ENCODE data around the gene TRPV6.

TRPV6 gene

DNA sequence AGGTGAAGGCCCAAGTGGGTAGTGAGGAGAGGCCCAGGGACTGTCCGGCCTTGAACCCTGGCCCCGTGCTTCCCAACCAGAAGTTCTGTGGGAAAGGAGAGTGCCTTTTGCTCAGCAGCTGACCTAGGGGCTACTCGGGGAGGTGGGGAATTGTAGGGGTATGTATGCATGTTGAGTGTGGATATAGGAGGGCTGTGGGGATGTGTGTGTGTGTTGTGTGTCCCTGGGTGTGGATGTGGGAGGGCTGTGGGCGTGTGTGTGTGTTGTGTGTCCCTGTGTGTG, 18.5 kb downstream of the TRPV6 start:
- no peak for DNase-seq

DNA sequence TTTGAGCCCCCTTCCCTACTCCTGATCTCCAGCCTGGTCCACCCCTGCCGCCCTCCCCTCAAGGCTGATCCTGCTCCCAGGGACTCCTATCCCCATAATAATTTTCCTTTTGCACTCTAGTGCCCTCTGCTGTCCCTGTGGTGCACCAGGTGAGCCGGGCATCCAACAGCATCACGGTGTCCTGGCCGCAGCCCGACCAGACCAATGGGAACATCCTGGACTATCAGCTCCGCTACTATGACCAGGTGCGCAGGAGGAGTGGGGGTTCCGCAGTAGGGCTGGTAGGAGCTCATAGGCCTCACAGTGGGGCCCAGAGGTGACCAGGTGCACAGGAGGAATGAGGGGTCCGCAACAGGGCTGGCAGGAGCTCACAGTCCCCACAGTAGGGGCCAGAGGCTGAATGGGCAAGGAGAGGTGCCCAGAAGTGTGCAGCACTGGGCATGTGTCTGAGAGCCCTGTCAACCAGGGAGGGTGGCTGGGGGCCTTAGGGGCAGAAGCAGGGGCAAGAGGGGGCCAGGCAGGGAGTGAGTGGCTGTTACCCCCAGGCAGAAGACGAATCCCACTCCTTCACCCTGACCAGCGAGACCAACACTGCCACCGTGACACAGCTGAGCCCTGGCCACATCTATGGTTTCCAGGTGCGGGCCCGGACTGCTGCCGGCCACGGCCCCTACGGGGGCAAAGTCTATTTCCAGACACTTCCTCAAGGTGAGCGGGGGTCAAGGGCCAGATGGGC, 19.0 kb downstream of the TRPV6 start:
- DNase-seq, result no peak

DNA sequence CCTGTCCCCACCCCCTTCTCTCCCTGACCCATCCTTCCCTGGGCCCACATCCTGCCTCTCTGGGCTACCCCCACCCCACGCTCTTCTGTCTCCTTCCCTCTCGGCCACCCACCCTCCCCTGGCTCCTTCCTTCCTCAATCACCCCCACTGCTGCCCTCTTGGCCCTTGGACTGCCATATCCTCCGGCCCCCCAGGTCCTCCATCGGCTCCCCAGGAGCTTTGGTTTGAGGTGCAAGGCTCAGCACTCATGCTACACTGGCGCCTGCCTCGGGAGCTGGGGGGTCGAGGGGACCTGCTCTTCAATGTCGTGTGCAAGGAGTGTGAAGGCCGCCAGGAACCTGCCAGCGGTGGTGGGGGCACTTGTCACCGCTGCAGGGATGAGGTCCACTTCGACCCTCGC, 19.8 kb downstream of the TRPV6 start:
- DNase-seq, result no peak

DNA sequence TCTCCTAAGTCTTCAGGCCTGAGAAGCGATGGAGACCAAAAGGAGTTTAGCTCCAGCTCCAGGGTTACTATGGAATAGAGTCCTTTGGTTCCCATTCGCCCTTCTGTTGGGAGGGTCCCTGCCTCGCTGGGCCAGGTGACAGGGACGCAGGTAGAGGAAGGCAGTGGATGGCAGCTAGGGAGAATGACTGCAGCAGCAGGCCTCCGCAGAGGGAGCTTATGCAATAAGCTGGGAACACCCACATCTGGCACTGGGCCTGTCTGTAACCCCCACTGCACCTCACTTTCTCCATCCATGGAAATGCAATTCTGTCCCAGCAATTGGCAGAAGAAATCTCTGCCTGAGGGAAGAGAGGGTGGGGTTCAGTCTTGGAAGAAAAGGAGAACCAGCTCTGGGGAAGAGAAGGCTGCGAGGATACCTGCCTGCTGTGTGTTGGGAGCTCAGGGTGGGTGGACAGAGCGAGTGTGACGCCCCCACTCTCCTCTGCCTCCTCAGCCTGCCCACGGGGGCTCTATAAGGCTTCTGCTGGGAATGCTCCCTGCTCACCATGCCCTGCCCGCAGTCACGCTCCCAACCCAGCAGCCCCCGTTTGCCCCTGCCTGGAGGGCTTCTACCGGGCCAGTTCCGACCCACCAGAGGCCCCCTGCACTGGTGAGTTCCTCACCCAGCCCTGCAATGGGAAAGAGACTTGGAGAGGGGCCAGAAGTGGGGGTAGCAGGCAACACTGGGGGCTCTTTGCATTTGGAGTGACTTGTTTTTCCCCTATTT, 20.4 kb downstream of the TRPV6 start:
- DNase-seq, result no peak

DNA sequence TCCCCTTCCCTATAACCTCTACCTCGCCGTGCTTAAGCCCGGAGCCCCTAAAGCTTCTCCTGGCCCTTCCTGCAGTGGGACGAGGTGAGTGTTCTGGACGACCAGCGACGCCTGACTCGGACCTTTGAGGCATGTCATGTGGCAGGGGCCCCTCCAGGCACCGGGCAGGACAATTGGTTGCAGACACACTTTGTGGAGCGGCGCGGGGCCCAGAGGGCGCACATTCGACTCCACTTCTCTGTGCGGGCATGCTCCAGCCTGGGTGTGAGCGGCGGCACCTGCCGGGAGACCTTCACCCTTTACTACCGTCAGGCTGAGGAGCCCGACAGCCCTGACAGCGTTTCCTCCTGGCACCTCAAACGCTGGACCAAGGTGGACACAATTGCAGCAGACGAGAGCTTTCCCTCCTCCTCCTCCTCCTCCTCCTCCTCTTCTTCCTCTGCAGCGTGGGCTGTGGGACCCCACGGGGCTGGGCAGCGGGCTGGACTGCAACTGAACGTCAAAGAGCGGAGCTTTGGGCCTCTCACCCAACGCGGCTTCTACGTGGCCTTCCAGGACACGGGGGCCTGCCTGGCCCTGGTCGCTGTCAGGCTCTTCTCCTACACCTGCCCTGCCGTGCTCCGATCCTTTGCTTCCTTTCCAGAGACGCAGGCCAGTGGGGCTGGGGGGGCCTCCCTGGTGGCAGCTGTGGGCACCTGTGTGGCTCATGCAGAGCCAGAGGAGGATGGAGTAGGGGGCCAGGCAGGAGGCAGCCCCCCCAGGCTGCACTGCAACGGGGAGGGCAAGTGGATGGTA, 21.5 kb downstream of the TRPV6 start:
- DNase-seq, result no peak

DNA sequence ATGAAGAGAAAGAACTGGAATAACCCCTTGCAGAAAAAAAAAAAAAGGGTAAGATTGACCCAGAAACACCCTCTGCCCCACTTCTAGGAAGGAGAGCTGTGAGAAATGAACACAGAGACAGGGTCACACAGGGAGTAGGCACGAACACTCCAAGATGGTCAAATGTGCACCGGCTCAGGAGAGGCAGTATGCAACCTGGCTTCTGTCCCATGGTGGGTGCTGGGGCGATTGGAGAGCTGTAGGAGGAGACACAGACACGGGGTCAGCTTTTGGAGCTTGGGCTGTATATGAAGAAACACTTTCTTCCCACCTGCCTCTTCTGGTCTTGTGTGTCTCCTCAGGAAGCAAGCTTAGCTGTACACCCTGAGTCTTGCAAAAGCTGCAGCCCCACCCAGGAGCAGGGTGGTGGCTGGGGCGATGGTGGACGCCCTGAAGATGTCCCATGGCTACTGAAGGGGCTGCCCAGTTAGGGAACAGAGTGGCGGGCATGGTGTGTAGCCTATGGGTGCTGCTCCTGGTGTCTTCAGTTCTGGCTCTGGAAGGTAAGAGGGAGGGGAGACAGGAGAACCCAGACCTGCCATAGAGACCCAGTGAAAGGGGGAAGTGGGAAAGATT, 22.7 kb downstream of the TRPV6 start:
- no peak for DNase-seq

DNA sequence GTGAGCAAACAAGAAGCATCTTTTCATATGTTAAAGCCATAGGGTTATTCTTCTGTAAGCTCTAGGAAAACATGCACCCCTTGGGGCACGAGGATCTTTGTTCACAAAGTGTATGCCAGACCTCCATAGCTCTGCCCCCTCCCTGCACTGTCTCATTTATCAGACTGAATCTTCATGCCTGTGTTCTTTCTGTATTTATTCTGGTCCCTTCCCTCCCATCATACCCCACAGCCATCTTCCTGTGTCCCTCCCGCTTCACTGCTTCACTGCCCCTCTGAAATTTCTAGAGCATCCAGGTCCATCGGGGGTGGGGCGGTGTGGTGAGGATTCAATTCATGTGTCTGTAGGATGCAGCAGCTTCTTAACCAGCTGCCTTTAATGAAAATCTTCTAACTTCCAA, 23.2 kb downstream of the TRPV6 start:
- DNase-seq, result no peak

DNA sequence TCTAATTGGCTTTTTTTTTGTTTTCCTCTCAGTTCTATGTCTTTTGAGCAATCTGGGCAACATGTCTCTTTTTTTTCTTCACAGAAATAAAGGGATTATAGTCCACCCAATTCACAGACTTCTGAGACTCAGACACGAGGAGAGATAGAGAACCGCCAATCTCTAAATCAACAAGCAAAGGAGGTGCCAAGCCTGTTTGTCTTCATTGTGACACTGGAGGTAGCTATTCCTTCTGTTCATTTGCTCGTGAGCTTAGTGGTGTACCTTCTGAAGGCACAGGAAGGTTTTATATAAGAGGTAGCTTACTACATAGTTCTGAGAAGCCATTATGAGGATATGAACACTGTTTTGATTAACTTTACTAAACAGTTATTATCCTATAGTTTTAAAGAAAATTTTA, 24.6 kb downstream of the TRPV6 start:
- no peak for DNase-seq

DNA sequence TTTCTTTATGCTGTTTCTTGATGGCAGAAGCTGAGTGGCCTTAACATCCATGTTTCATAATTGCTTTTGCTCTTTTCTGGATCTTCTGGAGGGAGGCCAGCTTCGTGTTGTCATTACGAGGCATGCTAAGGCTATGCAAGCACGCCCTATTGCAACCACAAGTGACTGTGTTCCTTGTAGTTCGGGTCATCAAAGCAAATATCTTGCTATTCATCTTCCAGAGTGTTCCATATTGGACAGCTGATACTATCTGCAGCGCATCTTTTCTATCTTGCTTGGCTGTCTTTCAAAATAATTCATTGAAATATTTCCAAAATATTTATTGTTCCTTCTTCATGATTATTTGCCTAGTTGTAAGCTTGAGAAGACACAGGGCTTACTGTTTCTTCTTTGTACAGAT, 25.7 kb downstream of the TRPV6 start:
- no peak for DNase-seq

DNA sequence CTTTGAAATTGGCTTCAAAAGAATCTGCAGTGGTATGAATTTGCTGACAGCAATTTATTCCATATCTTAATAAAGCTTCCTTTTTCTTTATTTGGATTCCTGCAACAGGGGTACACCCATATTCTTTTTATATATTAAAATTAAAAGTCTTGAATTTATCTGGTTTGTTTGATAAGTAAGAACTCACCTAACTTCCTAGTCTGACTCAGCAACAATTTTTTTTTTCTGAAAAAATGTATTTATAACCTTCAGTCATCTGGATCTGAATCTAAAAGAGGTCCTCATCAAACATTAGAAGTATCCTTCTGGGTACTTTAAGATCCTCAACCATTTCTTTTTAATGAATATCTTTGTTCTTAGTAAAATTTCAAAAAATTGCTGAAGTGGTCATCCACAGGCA, 26.1 kb downstream of the TRPV6 start:
- DNase-seq, result no peak

DNA sequence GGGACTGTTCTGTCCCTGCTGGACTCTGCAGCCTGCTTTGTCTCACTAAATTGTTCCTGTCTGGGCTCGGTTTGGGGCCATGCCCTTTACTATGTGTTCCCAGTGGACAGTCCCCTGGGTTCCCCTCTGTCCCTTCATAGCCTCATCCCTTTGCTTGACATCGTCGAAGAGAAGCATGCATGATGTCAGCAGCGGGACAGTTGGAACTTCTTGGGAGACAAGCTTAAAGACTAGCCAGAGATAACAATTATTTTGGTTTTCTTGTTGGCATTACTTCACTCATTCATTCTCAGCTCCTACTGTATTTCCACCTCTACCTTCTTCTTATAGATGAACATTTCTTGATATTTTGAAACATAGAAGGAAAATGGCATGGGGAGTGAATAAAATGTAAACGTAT, 27.9 kb downstream of the TRPV6 start:
- DNase-seq, result no peak

DNA sequence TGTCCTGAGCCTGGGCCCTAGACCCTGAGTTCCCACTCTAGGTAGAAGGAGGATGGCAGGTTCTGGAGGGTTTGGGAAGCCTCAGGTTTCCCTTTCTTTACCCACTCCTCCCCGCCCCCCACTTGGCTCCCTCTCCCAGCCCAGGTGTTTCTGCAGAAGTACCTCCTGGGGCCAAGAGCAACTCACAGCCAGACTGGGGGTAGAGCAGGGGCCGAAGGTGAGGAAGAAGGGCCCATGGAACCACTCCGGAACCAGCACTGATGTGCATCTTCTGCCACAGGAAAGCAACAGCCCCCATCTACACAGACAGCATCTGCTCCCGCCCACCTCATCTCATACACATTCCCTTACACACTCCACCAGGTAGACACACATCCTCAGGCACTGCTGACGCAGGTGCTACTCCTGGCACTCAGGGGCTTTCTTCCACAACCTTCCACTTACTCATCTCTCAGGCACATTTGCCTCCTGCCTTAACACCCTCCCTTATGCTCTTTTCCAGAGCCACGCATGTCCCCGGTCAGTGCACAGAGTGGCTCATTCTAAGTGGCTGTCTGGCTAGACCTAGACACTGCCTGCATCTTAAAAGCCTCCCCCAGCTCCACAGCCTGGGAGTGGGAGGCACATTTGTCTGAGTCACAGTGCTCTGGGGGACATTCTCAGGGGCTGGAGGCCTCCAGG, 28.8 kb downstream of the TRPV6 start:
- DNase-seq, result no peak

DNA sequence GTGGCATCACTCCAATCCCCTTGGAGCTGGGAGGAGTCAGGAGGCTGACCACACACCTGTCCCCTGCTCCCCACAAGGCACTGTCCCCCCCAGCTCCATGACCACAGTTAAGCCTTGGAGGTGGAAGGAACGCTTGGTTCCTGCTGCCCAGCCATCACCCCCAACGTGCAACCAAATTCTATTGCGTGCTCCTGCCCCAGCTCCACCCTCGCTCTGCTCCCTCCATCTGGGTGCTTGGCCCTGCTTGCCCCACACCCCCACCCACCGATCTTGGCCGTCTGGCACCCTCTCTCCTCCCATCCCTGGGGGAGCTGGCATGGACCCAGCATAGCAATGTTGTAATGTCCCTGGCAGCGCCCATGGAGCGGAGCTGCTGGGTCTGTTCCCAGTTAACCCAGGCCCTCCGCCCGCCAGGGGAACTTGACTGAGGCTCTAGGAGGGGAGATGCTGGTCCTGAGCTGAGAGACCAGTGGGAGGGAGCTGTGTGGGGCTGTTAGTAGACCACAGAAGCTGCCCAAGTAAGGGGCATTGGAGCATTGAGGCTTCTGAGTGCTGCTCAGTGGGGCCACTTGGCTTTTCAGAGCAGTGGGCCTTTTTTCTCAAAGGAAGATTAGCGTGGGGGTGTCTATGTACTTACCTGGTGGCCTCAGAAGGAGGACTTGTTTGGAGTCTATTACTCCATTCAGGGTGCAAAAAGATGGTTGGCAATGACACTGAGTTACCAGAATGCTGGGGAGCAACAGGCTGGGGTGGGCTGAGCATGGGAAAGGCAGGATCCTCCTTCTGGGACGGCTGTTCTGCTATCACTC, 29.6 kb downstream of the TRPV6 start:
- DNase-seq, result no peak

DNA sequence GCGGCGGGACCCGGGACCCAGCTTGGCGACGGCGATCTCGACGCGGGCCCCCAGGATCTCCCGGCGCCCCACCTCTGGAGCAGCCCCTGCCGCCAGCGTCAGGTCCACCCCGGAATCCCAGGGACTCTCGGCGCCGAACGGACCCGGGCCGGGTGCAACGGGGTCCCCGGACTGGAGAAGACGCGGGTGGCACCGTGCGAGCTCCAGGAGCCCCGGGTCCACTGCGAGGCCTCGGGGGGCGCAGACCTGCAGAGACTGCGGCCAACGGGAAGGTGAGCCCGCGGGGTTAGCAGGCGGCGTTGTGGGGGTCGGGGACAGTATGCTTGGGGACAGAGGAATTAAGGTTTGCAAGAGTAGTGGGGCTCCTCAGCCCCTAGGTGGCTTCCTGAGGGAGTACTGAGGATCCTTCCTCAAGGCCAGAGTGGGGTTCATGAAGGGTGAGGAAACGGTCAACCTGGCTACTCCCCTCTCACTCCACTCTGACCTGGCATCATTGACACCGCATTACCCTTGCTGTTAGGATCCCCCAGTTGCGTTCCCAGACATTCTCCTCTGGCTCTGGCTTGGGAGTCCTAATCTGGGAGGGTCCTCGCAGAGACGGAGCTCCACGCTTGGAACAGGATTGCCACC, 30.3 kb downstream of the TRPV6 start:
- no peak for DNase-seq

DNA sequence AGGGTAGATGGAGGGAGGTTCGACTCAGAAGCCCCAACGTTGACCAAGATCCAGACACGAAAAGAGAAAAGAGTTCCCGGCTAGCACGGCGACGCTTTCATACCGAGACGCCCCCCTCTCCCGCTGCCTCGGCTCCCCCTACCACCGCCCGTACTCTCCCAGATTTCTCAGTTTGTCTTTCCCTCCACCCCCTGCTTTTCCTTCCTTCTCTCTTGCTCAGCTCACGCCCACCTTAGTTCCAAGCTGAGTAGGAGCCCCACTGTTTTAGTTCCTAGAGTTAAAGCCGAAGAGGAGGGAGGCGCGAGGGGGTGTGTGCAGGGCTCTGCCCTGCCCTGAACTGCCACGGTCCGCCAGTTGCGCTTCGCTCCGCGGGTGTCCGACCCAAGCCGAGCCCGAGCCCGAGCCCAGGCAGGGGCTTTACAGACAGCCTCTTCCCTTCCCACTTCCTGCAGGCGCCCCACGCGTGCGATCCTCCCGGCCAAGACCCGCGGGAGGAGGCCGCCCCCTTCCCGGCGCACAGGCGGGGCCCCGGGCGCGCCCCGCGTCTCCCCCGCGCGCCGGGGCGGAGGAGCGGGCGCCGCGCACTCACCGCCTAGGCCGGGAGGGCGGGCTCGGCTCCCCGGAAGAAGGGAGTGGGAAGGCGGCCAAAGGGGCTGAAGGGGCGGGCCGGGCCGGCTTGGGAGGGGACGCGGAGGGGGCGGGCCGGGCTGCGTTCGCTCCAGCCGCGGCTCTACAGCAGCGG, 31.0 kb downstream of the TRPV6 start, which contains the start of gene EPHB6:
TSS of gene EPHB6 (plus strand) at position 705 of the 742 bp plus-strand sequence. CDS start 8,152 bp downstream, outside the sequence.
- DNase-seq, result no peak

DNA sequence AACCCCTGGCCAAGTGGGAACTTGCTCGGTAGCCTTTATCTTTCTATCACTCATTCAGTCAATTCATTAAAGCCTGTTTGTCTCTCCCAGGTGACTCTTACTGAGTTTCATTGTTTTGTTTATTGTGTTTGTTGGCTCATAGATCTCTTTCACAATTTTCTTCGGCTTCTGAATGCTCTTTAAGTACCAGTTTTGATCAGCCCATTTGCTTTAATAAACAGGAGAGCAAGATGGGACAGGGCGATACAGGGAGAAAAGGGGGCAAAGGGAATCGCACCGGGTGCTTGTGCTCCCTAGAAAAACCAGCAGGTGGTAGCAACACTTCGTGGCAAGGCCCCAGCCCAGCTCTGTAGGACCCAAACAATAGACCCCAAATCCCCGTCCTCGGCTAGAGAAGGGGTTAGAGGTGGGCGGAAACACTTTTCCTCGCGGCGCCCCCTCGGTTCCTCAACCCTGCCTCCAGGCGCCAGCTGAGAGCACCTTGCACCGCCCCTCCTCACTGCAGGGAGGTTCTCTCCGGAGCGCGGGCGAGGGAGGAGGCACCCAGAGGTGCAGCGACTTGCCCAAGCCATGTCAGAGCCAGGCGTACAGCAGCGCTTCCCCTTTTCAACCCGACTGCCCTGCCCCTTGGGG, 31.7 kb downstream of the TRPV6 start:
- DNase-seq, result no peak

DNA sequence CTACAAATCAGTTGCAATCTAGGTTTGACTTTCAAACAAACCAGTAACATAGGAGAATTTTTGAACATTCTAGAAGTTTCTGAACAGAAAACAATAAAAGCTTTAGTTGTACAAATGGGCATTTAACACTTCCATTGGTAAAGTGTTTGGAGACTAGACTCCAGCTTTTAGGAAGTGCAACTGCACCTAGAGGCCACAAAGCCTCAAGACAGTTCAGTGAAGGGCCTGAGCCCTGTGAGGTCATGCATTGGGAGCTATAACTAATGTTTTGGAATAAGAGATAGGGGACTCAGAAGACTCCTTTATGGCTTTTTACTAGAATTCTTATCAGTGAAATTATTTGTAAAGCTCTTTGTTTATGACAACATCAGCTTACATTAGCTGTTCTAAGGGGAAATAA, 33.6 kb downstream of the TRPV6 start:
- no peak for DNase-seq

DNA sequence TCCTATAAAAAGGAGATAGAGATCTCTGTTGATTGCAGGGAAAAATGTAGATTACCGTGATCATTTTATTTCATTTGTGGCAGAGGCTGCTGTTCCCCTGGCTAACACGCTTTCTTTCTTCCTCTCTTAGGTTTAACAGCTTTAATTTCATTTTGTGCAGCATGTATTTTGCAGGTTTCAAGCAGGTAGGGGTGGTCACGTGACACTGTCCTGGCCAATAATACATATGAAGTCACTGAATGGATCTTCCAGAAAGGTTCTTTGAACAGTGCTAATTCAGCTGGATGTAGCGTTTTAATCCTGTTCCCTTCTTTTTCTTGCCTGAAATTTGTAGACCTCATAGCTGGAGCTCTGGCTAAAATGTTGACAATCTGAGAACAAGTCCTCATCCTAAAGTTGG, 34.3 kb downstream of the TRPV6 start:
- DNase-seq, result no peak

DNA sequence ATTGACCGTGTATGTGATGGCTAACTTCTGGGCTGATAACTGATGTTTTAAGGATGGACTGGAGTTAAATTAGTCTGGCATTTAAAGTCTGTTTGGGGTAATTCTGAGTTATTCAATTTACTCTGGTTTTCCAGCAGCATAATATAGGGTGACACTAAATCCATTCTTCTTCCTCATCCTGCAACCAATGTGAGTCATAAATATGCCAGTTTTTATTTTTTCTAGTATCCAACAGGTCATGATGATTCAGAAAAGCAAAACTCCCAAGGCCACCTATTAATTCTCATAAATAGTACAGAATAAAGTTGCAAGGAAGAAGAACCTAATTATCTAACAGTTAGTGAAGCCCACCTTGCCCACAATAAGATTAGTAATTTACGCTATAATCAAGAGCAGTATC, 38.2 kb downstream of the TRPV6 start:
- no peak for DNase-seq

DNA sequence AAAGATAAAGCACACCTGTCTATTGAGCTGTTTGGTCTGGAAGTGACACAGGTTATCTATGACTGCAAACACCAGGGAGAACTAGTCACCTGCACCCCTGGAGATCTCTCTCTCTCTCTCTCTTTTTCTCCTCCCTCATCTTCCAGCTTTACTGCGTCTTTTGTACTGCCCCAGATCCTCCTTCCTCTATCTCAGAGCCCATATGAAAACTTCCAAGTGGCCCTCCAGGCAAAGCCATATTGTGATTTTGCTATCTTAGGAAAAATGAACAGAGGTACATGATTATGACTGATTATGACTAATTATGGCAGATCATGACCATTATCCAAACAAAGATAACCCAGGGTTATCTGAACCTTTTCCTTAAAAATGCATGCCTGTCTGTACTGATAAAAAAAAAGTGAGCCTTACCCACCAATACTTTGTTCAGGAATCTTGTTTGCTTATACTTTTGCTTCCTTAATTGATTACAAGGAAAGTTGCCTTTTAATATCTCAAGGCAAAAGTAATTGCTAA, 43.2 kb downstream of the TRPV6 start:
- DNase-seq, result no peak
